ENCODE data around the gene ZCWPW1.
"Not testable (repeated sequence)": the region's sequence is repeated elsewhere in the genome, so short reads cannot be mapped to it uniquely, and the experiment has no call there.

ZCWPW1 gene

GRCh38 chr7:100400041-100400440 lies 28.5 kb downstream of the ZCWPW1 start:
- DNase-seq (ENCODE audit: low read depth): no peak

GRCh38 chr7:100398239-100398638 lies 30.3 kb downstream of the ZCWPW1 start:
- no peak for DNase-seq (ENCODE audit: low read depth)

DNA sequence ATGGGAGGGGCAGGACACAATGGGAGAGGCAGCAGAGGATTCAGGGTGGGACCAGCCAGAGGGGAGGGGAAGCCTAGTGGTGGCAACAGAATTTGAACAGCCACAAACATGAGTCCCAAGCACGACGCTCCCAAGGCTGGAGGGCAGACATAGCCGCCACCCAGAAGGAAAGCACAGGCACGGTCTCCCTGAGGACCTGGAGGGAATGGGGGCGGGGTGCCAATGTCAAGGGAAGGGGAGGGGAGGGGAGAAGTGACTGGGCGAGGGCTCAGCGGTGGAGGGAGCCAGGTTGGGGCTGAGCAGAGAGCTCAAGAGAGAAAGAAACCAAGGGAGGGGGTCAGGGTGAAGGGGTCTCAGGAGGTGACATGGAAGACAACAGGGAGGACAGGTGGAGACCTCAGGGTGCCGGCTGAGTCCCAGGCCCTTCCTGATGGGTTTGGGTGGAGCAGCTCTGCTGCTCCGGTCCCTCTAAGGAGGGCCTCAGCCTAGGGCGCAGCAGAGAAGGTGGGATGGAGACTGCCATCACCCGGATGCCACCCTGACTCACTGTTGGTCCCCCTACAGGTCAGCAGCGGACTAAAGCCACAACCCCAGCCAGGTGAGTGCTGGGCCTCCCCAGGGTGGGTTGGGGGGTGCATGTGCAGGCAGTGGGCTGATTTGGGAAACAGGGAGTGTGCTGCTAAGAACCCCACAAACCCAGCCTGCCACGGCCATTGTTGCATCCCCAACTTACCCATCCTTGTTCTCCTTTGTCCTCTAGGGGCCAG lies 31.0 kb downstream of the ZCWPW1 start:
- DNase-seq (ENCODE audit: low read depth): no peak

GRCh38 chr7:100396421-100396982 lies 32.0 kb downstream of the ZCWPW1 start:
- DNase-seq (ENCODE audit: low read depth): no peak

GRCh38 chr7:100394077-100394476 lies 34.4 kb downstream of the ZCWPW1 start:
- DNase-seq (ENCODE audit: low read depth): no peak

DNA sequence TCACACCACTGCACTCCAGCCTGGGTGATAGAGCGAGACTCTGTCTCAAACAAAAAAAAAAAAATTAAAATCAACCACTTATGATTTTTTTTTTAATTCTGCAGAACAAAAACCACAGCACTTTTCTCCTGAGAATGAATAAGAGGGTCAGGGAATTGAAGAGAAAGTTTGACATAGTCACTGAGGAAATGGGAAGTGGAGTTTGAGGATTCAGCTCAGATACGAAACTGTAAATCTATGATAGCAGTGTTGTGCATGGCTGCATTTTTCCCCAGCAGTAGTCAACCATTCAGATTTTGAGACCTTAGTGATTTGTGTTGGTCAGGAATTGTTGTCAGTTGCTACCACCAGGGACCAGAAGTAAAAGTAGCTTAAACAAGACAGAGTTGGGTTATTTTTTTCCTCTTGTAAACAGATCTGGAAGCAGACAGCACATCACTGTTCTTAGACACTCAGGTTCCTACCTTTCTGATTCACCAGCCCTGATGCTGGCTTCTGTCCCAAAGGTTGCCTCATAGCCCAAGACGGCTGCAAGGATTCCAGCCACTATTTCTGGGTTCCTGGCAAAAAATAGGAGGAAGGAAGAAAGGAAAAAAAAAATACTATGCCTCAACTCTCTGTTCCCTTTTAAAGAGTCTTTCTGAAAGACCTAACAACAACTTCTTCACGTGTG lies 35.1 kb downstream of the ZCWPW1 start:
- DNase-seq (ENCODE audit: low read depth): no peak

GRCh38 chr7:100390286-100391009 lies 38.1 kb downstream of the ZCWPW1 start:
- DNase-seq (ENCODE audit: low read depth): no peak

DNA sequence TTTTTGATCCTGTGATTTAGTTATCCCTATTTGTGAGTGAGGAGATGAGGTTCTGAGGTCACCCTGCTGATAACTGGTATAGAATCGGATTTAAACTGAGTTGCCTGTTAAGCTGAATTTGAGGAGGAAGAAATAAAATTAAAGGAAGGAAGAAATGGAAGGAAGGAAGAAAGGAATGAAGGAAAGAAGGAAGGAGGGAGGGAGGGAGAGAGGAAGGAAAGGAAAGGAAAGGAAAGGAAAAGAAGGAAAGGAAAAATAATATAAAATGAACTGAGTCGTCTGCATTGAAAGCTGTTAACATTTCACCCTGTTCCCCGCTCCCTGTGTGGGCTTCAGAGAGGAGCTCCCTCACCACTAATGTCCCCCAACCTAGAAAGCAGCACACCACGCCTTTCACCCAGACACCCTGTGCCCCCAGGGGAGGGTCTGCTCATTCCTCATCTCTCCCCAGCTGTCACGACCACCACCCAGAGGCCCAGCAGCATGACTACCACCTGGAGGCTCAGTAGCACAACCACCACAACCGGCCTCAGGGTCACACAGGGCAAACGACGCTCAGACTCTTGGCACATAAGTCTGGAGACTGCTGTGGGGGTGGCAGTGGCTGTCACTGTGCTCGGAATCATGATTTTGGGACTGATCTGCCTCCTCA lies 38.9 kb downstream of the ZCWPW1 start:
- no peak for DNase-seq (ENCODE audit: low read depth)

GRCh38 chr7:100387695-100388094 lies 40.8 kb downstream of the ZCWPW1 start:
- no peak for DNase-seq (ENCODE audit: low read depth)

DNA sequence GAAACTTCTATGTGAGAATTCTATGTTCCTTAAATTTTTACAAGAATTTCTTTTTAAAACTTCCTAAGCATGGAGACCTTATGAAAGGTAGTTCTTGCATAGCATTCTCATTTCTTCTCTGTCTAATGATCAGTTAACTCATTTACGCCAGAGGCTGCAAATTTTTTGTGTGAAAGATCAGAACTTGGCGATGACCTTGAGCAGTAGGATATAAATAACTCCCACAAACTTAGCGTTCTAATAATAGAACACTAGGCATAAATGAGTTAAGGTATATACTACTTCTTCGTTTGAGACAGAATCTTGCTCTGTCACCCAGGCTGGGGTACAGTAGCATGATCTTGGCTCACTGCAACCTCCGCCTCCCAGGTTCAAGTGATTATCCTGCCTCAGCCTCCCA lies 41.6 kb downstream of the ZCWPW1 start:
- DNase-seq (ENCODE audit: low read depth): no peak

DNA sequence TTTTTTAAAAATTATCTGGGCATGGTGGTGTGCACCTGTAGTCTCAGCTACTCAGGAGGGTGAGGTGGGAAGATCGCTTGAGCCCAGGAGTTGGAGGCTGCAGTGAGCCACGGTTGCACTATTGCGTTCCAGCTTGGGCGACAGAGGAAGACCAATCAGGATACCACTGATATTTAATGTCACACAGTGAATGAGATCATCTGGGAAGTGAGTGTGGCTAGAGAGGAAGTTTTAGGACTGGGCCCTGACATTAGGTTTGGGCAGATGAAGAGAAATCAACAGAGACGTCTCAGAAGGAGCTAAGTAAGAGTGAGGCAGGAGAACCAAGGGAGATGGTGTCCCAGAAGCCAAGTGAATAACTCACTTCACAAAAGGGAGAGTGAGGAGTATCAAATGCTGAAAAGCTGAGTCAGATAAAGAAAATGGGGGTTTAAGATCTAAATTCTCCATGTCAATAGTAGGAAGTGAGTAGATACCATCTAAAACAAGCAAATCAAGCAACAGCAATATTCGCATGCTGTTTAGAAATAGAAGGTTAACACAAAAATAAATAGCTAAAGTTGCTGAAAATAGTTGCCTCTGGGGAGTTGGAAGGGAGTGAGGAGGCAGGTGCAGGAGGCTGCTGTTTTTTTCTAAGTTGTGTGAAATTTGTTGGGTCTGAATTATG lies 43.7 kb downstream of the ZCWPW1 start:
- DNase-seq (ENCODE audit: low read depth): no peak

- DNase-seq (ENCODE audit: low read depth): not testable (repeated sequence)
These were observed 46.2 kb downstream of the ZCWPW1 start for GRCh38 chr7:100382234-100382853.

- DNase-seq (ENCODE audit: low read depth): not testable (repeated sequence)
These were observed 46.8 kb downstream of the ZCWPW1 start for GRCh38 chr7:100381531-100382233.

- no peak for DNase-seq (ENCODE audit: low read depth)
These were observed 48.3 kb downstream of the ZCWPW1 start for GRCh38 chr7:100380196-100380595.

DNA sequence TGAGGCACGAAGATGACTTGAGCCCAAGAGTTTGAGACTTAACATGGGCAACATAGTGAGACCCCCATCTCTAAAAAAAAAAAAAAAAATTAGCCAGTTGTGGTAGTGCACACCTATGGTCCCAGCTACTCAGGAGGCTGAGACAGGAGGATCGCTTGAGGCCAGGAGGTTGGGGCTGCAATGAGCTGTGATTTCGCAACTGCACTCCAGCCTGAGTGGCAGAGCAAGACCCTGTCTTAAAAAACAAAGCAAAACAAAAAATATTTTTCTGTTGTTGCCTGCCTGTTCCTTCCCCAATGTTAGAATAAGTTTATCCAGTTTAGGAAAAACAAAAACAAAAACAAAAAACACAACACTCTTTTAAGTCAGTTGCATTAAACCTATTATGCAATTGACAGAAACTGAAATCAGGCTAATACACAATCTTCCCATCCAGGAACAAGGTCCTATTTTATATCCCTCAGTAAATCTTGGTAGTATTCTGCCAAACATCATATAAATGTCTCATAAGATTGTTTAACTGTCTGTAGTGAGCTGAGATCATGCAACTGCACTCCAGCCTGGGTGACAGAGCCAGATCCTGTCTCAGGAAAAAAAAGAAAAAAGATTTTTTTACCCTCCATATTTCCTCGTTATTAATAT lies 50.3 kb downstream of the ZCWPW1 start:
- no peak for DNase-seq (ENCODE audit: low read depth)

DNA sequence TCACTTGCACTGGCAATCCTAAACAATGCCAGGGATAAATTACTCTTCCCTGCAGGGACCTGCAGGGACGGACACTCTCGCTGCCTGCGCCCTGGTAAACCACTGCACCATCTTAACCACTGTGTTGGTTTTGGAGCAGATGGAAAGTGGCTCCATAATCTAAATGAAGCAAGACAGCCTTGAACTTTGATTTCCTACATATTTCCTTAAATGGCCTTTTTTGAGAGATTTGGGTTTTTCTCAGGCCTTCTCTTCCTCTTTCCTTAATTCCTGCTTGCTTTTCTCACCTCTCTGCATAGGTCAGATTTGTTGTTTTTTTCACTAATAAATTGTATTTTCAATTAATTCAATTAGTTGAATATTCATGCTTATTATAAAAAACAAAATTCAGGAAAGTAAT lies 52.4 kb downstream of the ZCWPW1 start:
- no peak for DNase-seq (ENCODE audit: low read depth)

- DNase-seq (ENCODE audit: low read depth): no peak
These were observed 53.9 kb downstream of the ZCWPW1 start for GRCh38 chr7:100374601-100375000.

DNA sequence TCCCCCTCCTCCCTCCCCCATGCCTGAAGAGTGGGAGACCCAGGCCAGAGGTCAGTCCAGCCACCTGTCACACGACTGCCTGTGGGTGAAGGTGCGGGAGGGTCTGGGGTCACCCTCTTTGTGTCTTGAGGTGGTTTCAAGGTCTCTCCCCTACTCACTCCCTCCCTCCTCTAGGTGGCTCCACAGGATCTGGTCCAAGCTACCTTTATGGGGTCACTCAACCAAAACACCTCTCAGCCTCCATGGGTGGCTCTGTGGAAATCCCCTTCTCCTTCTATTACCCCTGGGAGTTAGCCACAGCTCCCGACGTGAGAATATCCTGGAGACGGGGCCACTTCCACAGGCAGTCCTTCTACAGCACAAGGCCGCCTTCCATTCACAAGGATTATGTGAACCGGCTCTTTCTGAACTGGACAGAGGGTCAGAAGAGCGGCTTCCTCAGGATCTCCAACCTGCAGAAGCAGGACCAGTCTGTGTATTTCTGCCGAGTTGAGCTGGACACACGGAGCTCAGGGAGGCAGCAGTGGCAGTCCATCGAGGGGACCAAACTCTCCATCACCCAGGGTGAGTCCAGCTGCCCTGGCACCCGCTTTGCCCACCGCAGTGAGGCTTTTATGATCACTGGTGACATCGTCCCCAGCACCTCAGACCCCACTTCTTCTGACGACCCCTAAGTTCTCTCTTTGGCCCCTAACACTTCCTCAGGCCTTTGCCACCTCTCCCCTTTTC lies 54.5 kb downstream of the ZCWPW1 start:
- DNase-seq (ENCODE audit: low read depth): not testable (repeated sequence)

GRCh38 chr7:100373261-100373831 lies 55.2 kb downstream of the ZCWPW1 start, which contains the start of gene PILRA:
Gene PILRA, plus strand, starts transcription at chr7:100373487. Its CDS starts 170 bp downstream, at chr7:100373657.
- DNase-seq (ENCODE audit: low read depth): no peak
